Muscle of arm (tissue), 12 donors: ENCODE data around the gene TXNRD2. TPM values are rescaled to one million over a fixed set of nuclear protein-coding genes. Genes with fewer than 3 reads are reported as not detected.
"Not testable (repeated sequence)": the region's sequence is repeated elsewhere in the genome, so short reads cannot be mapped to it uniquely, and the experiment has no call there.

Source experiments
- DNase-seq: peaks from one replicate; pipeline ENCODE4 v3.0.0-alpha.2; 2013
- polyA plus RNA-seq, 12 donors: library from polyadenylated mRNA; unstranded; fragments of 120-200 nt; gene quantifications; one replicate each; pipeline ENCODE4 v1.2.1, GENCODE V29; 2013; ENCODE audit not compliant: insufficient read length in 12 of 12

Gene TXNRD2
- polyA plus RNA-seq, 12 donors, result 12.0 to 24.1 (median 15.1) TPM; not detected in 1

DNA sequence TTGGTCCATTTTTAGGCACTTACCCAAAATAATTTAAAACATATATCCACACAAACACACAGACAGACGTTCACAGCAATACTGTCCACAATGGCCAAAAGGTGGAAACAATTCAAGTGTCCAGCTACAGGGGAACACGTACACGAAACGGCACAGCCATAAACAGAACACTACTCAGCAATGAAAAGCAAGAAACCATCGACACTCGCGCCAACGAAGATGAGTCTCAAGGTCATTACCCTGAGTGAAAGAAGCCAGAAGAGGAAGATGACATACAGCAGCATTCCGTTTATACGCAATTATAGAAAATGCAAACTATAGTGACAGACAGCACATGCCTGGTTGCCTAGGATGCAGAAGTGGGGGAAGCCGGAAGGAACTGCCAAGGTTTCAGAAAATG lies 13.4 kb downstream of the TXNRD2 start:
- no peak for DNase-seq

DNA sequence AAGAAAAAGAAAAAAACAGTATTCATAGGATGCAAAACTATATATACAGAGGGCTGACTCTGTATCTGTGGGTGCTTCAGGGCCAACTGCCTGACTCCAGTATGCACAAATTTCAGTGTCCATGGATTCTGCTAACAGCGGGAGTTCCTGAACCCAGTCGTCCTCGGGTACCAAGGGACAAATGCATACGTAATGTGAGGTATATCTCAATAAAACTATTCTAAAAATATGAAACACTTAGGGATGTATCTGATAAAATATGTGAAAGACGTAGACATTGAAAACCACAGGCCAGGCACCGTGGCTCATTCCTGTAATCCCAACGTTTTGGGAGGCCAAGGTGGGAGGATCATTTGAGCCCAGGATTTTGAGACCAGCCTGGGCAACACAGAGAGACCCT lies 13.9 kb downstream of the TXNRD2 start:
- DNase-seq, result no peak

DNA sequence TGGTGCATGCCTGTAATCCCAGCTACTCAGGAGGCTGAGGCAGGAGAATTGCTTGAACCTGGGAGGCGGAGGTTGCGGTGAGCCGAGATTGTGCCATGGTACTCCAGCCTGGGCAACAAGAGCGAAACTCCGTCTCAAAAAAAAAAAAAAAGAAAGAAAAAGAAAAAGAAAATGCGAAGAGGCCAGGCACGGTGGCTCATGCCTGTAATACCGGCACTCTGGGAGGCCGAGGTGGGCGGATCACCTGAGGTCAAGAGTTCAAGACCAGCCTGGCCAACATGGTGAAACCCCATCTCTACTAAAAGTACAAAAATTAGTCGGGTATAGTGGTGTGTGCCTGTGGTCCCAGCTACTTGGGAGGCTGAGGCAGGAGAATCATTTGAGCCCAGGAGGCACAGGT lies 15.6 kb downstream of the TXNRD2 start:
- not testable (repeated sequence) for DNase-seq

DNA sequence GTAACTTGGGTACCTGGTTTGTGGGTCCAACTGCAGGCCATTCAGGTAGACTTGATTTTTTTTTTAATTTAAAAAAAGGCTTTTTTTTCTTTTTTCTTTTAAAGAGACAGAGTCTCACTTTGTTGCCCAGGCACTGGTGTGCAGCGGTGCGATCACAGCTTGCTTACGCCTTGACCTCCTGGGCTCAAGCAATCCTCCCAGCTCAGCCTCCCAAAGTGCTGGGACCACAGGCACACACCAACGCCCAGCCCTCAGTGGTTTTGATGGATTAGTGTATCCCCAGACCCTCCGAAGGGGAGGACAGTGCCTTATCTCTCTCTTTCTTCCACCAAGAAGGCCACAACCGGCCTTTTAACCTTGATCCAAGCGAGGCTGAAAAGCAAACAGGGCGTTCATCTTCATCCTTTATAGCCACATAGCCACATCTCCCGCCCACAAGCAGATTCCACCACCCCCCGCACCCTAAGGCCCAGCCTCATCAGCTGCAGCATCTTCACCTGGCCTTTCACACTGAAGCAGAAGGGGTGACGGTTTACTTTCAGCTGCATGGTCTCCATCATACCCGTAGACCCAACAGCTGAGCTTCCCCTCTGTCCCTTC lies 17.6 kb downstream of the TXNRD2 start:
- no peak for DNase-seq

DNA sequence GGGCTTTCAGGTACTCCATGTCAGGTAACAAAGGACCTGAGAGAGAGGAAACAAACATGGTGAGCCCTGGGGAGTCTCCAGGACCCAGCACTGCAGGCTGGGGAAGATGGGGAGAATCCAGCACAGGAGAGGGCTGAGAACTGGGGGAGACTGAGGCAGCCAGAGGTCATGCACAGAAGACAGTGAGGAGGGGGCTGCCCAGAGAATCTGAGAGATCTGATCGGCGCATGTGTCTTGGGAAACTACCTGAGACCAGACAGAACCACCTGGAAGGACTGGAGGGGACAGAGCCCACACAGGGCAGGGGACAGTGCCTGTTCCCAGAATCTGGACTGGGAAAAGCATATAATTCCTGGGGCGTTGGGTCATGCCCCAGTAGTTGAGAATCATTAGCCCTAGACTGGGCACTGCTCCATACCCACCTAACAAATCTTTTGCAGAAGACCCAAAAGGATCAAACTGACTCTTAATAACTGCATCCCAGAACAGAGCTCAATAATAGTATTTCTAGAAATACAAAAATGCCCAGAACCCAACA lies 20.0 kb downstream of the TXNRD2 start:
- DNase-seq, result no peak

DNA sequence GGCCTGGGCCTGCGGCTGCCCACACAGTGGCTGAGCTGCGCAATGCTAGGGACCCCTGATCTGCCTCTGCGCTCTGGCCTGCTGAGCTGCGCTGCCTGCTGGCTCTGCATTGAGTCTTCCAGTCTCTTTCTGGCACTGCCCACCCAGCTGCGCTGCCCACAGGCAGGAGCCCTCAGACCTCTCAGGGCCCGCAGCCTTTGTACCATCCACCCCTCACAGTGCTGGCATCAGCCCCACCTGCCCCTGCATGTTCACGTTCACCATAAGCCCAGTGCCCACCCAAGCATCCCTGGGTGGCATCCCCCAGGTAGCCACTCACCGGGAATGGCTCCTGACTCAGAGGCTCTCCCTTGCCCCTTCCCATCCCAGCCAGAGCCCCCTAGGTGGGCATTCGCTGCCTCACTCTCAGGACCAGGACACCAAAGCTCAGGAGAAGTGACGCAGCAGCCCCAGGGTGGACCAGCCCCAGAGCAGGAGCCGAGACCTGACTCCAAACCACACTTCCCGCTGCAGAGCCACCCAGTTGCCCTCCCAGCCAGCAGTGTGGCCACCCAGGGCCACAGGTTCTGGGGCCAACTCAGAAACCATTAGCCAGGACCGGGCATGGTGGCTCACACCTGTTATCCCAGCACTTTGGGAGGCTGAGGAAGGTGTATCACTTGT lies 21.8 kb downstream of the TXNRD2 start:
- DNase-seq, result no peak

DNA sequence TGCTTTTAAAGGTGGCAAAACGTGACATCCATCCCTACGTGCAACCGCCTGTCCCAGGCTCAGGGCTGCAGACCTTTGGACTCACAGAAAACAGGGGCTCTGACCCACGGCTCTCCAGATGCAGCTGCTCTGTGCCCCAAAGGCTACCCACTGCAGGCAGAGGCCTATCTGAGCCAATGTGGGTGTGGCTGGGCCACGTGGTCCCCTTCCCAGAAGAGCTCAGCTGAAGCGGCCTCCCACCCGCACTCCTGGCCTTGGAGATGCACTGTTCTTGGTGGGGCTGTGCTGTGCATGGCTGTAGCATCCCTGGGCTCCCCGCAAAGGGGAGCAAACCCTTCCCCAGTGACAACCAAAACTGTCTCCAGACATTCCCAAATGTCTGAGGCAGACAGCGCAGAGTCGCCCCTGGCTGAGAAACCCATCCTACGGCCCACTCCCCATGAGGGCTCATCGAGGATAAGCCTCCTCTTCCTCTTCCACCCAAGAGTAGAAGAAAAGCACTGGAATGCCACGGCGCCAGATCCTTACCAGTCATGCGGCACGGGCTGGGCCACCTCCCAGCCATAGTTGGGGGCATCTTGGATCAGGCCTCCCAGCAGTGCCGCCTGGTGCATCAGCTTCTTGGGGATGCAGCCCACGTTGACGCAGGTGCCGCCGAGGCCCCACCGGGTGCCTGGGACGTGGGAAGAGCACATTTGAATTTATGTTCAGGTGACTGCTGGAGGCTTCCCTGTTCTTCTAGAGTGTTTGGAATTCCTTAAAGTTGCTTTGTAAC lies 23.1 kb downstream of the TXNRD2 start:
- DNase-seq, result no peak

DNA sequence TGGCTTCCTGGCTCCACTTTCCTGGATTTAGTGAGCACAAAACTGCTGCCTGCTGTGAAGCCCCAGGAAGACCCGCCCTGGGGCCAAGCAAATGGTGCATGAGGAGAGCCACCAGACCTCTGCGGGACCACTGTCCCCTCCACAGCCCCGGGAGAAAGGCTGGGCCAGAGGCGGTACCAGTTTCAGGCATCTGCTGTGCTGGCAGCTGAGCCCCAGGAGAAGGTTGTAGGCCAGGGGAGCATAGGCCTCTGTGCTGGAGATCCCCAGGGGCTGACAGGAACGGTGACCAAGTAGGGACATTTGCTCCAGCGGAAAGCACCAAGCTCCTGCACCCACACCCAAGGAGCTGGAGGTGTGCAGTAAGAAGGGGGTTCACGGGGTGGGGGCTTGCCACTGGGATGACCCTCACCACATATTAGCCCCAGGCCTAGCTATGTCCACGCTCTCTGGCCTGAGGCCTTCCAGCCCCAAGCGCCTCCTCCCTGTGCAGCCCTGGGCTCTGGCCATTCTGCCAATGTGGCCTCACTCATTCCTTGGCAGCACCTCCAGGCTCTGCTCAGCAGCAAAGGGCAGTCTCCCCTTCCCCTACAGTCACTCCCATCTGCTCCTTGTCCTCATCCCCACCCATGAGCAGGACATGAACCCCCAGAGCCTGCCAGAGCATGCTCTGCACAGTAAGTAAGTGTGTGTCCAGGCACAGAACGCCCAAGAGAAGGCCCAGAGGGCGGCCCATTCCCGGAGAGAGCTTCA lies 24.1 kb downstream of the TXNRD2 start:
- DNase-seq, result no peak

DNA sequence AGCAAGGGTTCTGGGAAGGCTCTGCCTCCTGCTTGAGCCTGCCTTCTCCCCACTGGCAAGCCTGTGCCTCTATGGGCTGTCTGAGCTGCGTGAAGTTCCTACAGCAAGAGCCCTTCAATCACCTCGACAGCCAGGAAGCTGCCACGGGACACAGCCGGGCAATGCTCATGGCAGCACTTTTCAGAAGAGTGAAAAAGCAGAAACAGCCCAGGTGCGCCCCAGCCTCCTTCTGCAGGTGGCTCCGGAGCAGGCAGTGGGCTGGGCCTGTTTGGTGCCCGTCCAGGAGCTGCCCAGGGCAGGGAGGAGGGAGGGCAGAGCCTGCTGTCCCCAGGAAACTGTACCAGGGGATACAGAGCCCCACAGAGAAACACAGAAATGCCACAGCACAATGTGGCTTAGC lies 24.7 kb downstream of the TXNRD2 start:
- DNase-seq, result no peak

DNA sequence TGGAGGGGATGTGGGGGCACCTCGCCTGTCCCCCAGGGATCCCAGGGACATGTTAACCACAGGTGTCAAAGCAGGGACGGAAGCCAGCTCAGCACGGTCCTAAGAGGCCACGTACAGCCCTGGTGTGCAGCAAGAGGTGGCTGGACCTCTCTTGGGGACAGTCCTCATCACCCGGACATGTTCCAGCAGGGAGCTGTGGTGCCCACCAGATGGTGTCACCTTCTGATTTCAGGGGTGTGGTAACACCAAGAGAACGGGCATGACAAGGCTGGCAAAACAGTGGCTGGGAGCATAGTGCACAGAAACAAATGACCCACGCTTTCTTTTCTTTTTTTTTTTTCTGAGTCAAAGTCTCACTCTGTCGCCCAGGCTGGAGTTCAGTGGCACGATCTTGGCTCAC lies 25.6 kb downstream of the TXNRD2 start:
- no peak for DNase-seq

DNA sequence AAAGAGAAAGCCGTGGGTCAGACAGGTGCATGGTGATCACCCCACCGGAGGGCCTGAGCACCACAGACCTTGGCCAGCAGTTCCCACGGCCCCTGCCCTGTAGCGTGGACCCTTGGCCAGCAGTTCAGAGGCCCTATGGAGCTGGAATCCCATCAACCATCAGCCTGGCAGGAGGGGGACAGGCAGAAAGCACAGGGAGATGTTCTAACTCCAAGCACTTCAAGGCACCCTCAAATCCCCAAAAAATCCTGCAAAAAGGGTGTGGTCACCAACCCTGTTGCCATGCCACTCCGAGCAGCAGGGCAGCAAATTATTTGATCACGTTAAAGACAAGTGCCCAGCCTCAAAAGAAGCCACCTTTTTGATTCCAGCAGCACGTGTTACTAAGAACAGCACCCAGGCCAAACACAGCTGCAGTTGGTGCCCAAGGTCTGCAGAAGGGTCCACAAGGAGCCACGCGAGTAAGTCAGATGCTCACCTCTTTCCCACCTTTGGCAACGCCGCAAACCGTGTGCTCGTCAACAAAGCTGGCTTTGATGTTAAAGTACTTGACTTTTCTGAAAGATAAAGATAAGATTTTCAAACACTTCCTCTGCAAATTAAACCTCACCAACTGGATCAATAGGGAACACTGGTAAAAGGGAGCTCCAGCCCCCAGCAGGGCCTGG lies 26.2 kb downstream of the TXNRD2 start:
- DNase-seq, result no peak

DNA sequence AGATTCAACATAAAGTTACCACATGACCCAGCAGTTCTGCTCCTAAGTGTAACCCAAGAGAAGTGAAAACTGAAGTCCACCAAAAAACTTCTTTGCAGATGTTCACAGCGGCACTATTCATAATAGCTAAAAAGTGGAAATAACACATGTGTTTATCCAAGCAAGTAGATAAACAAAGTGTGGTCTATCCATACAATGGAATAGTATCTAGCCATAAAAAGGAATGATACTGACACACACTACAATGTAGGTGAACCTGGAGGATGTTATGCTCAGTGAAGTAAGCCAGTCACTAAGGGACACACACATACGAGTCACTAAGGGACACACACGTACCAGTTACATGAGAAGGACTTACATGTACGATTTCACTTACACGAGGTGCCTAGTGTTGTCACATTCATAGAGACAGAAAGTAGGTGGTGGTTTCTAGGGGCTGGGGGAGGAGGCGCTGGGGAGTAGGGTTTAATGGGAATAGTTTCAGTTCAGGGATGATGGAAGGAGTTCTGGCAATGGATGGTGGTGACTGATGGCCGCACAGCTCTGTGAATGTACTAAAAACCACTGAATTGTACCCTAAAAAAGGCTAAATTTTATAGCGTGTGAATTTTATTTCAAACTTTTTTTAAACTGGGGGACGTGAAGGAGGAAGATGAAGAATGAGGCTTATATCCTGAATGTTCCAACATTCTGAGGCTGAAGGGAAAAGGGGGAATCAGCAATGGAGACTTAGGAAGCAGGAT lies 27.2 kb downstream of the TXNRD2 start:
- no peak for DNase-seq

DNA sequence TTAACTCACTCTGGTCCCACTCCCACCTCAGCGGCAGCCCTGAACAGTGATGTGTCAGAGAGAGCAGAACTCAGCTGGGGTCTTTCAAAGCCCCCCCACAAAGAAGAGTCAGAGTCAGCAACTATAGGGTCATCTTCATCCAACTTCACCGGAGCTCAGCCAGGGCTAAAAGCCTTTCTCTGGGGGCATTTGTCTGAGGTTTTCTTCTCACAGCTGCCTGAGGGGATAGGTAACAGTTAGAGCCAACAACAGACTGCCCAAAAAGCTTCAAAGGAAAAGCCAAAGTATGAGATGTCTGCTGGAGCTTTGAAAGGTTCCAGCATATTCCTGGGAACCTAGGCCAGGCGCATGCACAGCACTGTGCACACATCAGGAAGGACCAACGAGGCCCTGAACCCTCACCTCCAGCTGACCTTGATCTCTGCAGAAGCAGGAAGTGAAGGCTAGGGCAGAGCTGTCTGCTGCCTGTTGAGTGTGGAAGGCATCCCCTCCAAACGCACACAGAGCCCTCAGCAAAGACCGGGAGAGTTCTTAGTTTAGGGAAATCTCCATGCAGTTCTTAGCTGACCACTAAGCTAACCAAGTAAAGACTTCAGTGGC lies 28.2 kb downstream of the TXNRD2 start:
- no peak for DNase-seq

DNA sequence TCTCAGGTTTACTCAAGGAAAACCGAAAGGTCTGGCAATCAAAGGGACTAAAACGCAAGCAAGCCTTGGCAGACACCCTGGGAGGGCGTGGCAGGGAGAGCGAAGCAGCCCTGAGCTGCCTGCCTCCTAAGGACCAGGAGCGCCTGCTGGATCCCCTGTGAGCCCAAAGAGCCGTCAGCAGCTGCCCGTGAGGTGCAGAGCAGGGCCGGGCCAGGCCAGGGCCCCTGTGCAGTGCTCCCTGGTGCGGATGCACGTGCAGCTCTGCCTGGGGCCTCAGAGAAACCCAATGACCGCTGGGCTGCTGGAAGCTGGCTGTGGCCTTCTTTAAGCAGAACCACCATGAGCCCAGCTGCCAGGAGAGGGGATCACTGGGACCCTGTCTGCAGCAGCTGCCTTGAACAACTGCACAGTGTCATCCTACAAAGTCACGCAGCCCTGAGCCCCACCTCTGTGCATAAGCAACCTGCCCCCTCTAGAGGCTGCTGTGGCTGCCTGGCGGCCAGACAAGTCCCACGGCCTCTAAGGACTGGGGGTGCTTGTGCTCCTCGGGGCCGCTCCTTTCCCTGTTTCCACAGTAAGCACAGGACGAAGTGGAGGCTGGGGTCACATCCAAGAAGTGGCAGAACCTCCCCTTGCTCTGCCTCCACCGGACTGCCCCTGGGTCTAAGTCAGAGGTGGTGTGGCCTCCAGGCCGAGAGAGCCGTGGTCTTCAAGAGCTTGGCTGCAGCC lies 29.2 kb downstream of the TXNRD2 start:
- peak; percentile 38 for DNase-seq

DNA sequence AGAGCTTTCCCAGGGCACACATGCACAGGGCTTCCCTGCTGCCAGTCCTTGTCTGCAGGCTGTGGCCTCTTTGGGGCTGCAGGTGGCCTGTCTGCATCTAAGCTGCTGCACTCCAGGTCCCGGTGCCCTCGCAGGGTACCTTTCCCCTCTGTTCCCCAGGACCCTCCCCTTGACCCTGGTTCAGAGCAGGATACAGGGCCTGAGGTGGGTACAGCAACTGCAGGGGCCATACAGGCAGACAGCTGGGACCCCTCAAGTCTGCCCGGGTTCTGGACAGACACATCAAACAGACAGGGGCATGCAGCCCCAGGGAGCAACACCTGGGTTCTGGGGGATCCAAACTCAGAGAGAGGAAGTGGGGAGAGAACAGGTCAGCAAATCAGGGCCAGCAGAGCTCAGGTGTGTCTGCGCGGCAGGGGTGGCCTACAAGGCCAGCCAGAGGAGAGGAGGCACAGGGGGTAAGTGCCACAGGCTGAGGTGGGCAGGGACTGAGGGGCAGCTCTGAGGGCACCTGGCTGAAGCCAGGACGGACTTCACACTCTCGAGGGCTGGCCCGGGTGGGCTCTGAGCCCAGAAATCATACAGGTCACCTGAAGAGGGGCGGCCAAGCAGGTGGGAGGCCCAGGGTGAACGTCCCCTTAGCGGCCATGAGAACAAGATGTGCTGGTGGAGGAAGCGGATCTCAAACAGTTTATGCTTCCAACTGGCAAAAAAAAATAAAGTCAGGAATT lies 29.9 kb downstream of the TXNRD2 start:
- no peak for DNase-seq

DNA sequence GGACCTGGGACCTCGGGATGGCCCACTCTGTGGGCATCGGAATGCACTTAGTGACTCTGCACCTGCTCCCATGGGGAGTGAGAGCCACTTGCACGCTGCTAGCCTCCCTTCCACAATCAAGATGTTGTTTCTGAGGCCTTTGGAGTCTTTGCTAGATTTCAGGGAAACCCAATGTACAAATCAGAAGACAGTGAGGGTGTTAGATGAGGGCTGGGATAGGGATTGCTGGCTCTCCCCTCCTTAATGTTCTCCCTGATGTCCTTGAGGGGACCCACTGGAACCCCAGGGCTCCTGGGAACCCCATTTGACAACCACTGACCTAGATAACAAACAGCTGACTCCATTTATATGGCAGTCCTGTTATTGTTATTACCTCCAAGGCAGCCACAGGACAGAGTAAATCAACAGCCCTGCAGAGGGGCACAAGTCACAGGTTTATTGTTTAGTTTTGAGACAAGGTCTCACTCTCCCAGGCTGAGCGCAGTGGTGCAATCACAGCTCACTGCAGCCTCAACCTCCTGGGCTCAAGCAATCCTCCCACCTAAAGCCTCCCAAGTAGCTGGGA lies 31.4 kb downstream of the TXNRD2 start:
- DNase-seq, result no peak

DNA sequence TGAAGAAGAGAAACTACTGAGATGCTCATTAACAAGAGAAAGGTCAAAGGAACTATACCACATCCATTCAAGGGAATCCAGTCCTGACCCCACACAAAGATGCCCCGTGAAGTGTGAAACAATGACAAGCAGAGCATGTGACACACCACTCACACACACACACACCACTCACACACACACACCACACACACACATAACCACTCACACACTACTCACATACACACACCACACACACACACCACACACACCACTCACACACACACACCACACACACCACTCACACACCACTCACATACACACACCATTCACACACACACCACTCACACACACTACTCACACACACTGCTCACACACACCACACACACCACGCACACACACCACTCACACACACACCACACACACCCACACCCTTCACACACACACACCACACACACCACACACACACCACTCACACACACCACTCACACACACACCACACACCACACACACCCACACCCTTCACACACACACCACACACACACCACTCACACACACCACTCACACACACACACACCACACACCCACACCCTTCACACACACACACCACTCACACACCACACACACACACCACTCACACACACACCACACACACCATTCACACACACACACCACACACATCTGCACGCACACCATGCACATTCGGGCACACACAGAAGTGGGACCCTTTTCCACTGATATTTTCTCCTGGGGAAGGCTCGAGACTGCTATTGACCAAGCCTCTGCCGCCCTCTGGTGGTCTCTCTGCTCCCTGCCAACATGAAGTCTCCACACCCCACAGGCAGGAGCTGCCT lies 32.1 kb downstream of the TXNRD2 start:
- peak; percentile 82 for DNase-seq

DNA sequence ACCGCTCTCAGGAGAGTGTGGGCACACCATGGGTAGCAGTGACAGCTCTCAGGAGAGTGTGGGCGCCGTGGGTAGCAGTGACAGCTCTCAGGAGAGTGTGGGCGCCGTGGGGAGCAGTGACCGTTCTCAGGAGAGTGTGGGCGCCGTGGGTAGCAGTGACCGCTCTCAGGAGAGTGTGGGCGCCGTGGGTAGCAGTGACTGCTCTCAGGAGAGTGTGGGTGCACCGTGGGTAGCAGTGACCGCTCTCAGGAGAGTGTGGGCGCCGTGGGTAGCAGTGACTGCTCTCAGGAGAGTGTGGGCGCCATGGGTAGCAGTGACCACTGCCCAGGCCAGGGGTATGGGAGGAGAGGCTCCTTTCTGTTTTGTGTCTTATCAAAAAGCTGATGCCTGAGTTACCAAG lies 33.7 kb downstream of the TXNRD2 start:
- not testable (repeated sequence) for DNase-seq
